Measurements from ENCODE around the gene PCSK6.

DNA sequence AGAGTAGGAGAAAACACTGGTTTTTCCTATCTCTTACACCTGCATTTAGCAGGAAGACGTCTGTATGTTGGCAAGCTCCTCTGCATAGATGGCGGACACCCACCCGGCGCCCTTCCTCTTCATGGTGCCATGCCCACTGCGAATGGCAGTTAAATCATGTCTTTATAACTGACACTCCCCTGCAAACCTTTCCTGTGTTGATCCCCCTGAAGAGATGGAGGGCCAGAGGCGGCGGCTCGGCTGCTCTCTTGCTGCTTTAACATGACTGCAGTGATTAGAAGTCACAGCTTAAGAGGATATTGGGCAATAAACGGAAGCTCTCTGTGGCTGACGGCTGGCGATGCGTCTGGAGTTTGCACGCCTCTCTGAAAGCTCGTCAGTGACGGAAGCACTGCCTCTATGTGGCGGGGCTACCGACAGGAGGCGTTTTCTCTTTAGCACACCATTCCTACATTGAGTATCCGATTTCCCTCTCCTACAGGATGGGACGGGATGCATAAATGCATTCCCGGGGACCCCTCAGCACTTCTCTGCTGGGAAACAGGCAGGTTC, 168.9 kb downstream of the PCSK6 start:
- TF ChIP-seq, protein P1, sequence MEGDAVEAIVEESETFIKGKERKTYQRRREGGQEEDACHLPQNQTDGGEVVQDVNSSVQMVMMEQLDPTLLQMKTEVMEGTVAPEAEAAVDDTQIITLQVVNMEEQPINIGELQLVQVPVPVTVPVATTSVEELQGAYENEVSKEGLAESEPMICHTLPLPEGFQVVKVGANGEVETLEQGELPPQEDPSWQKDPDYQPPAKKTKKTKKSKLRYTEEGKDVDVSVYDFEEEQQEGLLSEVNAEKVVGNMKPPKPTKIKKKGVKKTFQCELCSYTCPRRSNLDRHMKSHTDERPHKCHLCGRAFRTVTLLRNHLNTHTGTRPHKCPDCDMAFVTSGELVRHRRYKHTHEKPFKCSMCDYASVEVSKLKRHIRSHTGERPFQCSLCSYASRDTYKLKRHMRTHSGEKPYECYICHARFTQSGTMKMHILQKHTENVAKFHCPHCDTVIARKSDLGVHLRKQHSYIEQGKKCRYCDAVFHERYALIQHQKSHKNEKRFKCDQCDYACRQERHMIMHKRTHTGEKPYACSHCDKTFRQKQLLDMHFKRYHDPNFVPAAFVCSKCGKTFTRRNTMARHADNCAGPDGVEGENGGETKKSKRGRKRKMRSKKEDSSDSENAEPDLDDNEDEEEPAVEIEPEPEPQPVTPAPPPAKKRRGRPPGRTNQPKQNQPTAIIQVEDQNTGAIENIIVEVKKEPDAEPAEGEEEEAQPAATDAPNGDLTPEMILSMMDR (IDR thresholded peaks at IDR 0.05; ENCODE audit: poor library complexity, severe bottlenecking), result no peak
- no peak for TF ChIP-seq POLR2AphosphoS5 (IDR thresholded peaks at IDR 0.05)
- no peak for TF ChIP-seq MXI1 (conservative IDR thresholded peaks at IDR 0.05; ENCODE audit: poor library complexity, severe bottlenecking)
- TF ChIP-seq EP300 (conservative IDR thresholded peaks at IDR 0.05; ENCODE audit: poor library complexity, severe bottlenecking), result no peak
- no peak for TF ChIP-seq RAD21 (conservative IDR thresholded peaks at IDR 0.05)
- TF ChIP-seq EZH2 (IDR thresholded peaks at IDR 0.05; ENCODE audit: borderline replicate concordance, insufficient read depth, low read length, poor library complexity, severe bottlenecking), result no peak
- no peak for TF ChIP-seq TAF1 (IDR thresholded peaks at IDR 0.05; ENCODE audit: low read depth)
- no peak for TF ChIP-seq SMC3 (conservative IDR thresholded peaks at IDR 0.05; ENCODE audit: poor library complexity)

All from neural cell (in vitro differentiated cells).